ENCODE results near the gene GDPD4.
A peak's percentile ranks its signal among the peaks of the same experiment; 100 is the strongest.

The GDPD4 gene

GRCh38 chr11:77244277-77245027 lies 57.0 kb downstream of the GDPD4 start:
- DNase-seq (ENCODE audit: low spot score): peak; percentile 23

- no peak for DNase-seq (ENCODE audit: low spot score)
These were observed 64.6 kb downstream of the GDPD4 start for GRCh38 chr11:77236901-77237300.

- DNase-seq (ENCODE audit: low spot score): no peak
These were observed 68.5 kb downstream of the GDPD4 start for GRCh38 chr11:77233011-77233410.

- DNase-seq (ENCODE audit: low spot score): no peak
These were observed 69.2 kb downstream of the GDPD4 start for GRCh38 chr11:77232242-77232641.

- DNase-seq (ENCODE audit: low spot score): no peak
These were observed 69.7 kb downstream of the GDPD4 start for GRCh38 chr11:77231800-77232199.

- DNase-seq (ENCODE audit: low spot score): no peak
These were observed 70.4 kb downstream of the GDPD4 start for GRCh38 chr11:77230878-77231605.

- DNase-seq (ENCODE audit: low spot score): no peak
These were observed 77.7 kb downstream of the GDPD4 start for GRCh38 chr11:77223797-77224196.

- no peak for DNase-seq (ENCODE audit: low spot score)
These were observed 84.3 kb downstream of the GDPD4 start for GRCh38 chr11:77217156-77217555.

- no peak for DNase-seq (ENCODE audit: low spot score)
These were observed 86.4 kb downstream of the GDPD4 start for GRCh38 chr11:77215106-77215505.

GRCh38 chr11:77214557-77214956 lies 86.9 kb downstream of the GDPD4 start:
- no peak for DNase-seq (ENCODE audit: low spot score)

- DNase-seq (ENCODE audit: low spot score): no peak
These were observed 87.7 kb downstream of the GDPD4 start for GRCh38 chr11:77213589-77214428.

- DNase-seq (ENCODE audit: low spot score): peak; percentile 1
These were observed 88.4 kb downstream of the GDPD4 start for GRCh38 chr11:77213029-77213579.

GRCh38 chr11:77212314-77213007 lies 89.0 kb downstream of the GDPD4 start:
- peak; percentile 2 for DNase-seq (ENCODE audit: low spot score)

GRCh38 chr11:77211594-77212251 lies 89.8 kb downstream of the GDPD4 start:
- DNase-seq (ENCODE audit: low spot score): peak; percentile 4

- DNase-seq (ENCODE audit: low spot score): no peak
These were observed 90.4 kb downstream of the GDPD4 start for GRCh38 chr11:77211040-77211451.

GRCh38 chr11:77209663-77210062 lies 91.8 kb downstream of the GDPD4 start:
- DNase-seq (ENCODE audit: low spot score): no peak

- peak; percentile 0 for DNase-seq (ENCODE audit: low spot score)
These were observed 93.0 kb downstream of the GDPD4 start for GRCh38 chr11:77208535-77208934.

GRCh38 chr11:77207618-77208313 lies 93.7 kb downstream of the GDPD4 start:
- DNase-seq (ENCODE audit: low spot score): peak; percentile 39

GRCh38 chr11:77207019-77207485 lies 94.4 kb downstream of the GDPD4 start:
- DNase-seq (ENCODE audit: low spot score): no peak

- DNase-seq (ENCODE audit: low spot score): no peak
These were observed 95.0 kb downstream of the GDPD4 start for GRCh38 chr11:77206264-77207018.
